GM21529 (cell line): Measurements from ENCODE around the gene FAM120B.

ENCODE experiments used
- ATAC-seq: cut with Tn5 transposase; IDR thresholded peaks from one replicate; pipeline ENCODE4 v1.9.1; 2021; ENCODE audit not compliant: unreplicated experiment

The FAM120B gene

GRCh38 chr6:170437719-170438401 lies 131.3 kb downstream of the FAM120B start:
- no peak for ATAC-seq

GRCh38 chr6:170438402-170438753 lies 131.8 kb downstream of the FAM120B start:
- peak; percentile 96 for ATAC-seq

GRCh38 chr6:170438861-170439260 lies 132.3 kb downstream of the FAM120B start:
- no peak for ATAC-seq

GRCh38 chr6:170439366-170440361 lies 133.1 kb downstream of the FAM120B start:
- no peak for ATAC-seq

- ATAC-seq = no peak
These were observed 133.9 kb downstream of the FAM120B start for GRCh38 chr6:170440437-170440836.

- ATAC-seq = no peak
These were observed 134.8 kb downstream of the FAM120B start for GRCh38 chr6:170441316-170441715.

- ATAC-seq = no peak
These were observed 136.0 kb downstream of the FAM120B start for GRCh38 chr6:170442596-170442995.

GRCh38 chr6:170443151-170443662 lies 136.6 kb downstream of the FAM120B start:
- no peak for ATAC-seq

- ATAC-seq = no peak
These were observed 137.6 kb downstream of the FAM120B start for GRCh38 chr6:170444056-170444591.

- no peak for ATAC-seq
These were observed 138.3 kb downstream of the FAM120B start for GRCh38 chr6:170444811-170445211.

- ATAC-seq = no peak
These were observed 138.9 kb downstream of the FAM120B start for GRCh38 chr6:170445487-170445886.

GRCh38 chr6:170445971-170446370 lies 139.4 kb downstream of the FAM120B start:
- ATAC-seq = no peak

GRCh38 chr6:170446841-170447560 lies 140.4 kb downstream of the FAM120B start:
- no peak for ATAC-seq

GRCh38 chr6:170447561-170447930 lies 141.0 kb downstream of the FAM120B start:
- no peak for ATAC-seq

- no peak for ATAC-seq
These were observed 141.8 kb downstream of the FAM120B start for GRCh38 chr6:170448317-170448716.

- ATAC-seq = no peak
These were observed 142.4 kb downstream of the FAM120B start for GRCh38 chr6:170448751-170449630.

- ATAC-seq = no peak
These were observed 143.5 kb downstream of the FAM120B start for GRCh38 chr6:170449835-170450753.

- ATAC-seq = no peak
These were observed 144.6 kb downstream of the FAM120B start for GRCh38 chr6:170450916-170451761.
